GM19468 (cell line): ENCODE results near the gene DYDC2.
"Not testable (repeated sequence)": the region's sequence is repeated elsewhere in the genome, so short reads cannot be mapped to it uniquely, and the experiment has no call there.

Source experiments
- ATAC-seq: cut with Tn5 transposase; IDR thresholded peaks from one replicate; pipeline ENCODE4 v1.9.1; 2021; ENCODE audit warnings: mild to moderate bottlenecking, moderate library complexity, moderate number of reproducible peaks; ENCODE audit not compliant: unreplicated experiment; ENCODE audit errors: extremely low read depth

Gene DYDC2

GRCh38 chr10:80411681-80412220 is 55.2 kb downstream of the DYDC2 start:
- ATAC-seq = no peak

- ATAC-seq = no peak
Observed at GRCh38 chr10:80412486-80412885, 55.9 kb downstream of the DYDC2 start.

- no peak for ATAC-seq
Observed at GRCh38 chr10:80413271-80413996, 56.9 kb downstream of the DYDC2 start.

GRCh38 chr10:80414142-80414895 is 57.7 kb downstream of the DYDC2 start:
- ATAC-seq = no peak

GRCh38 chr10:80415734-80416478 is 59.3 kb downstream of the DYDC2 start:
- no peak for ATAC-seq

- no peak for ATAC-seq
Observed at GRCh38 chr10:80416479-80417098, 60.0 kb downstream of the DYDC2 start.

- not testable (repeated sequence) for ATAC-seq
Observed at GRCh38 chr10:80417256-80417655, 60.7 kb downstream of the DYDC2 start.
